Natural killer cell (primary cell): ENCODE measurements around the gene ALK. TPM values are rescaled to one million over a fixed set of nuclear protein-coding genes. Genes with fewer than 3 reads are reported as not detected.

ENCODE experiments used
- ATAC-seq, 3 donors: fragments of 150-1000 bp in 2 of 3; fragments of 200-7000 bp in 1 of 3; cut with Tn5 transposase; 1 replicate in 1 of 3; 2 replicates in 2 of 3; pipeline ENCODE4 v1.10.0; 2021; ENCODE audit warnings: mild to moderate bottlenecking in 2 of 3, moderate library complexity in 2 of 3
- DNase-seq, 2 donors: peaks; one replicate each; pipeline versions ENCODE4 v3.0.0 to v3.0.0-alpha.2; 2013 to 2021; ENCODE audit warnings: mixed read lengths in 1 of 2
- H3K27ac ChIP-seq: one replicate; pipeline ENCODE4 v1.5.1; 2013; ENCODE audit warnings: mild to moderate bottlenecking, low read length
- H3K27me3 ChIP-seq: one replicate; pipeline ENCODE4 v1.6.1; 2013; ENCODE audit warnings: low read length; ENCODE audit not compliant: control insufficient read depth, insufficient read depth
- H3K36me3 ChIP-seq: one replicate; pipeline ENCODE4 v1.6.1; 2013; ENCODE audit warnings: low read length; ENCODE audit not compliant: control insufficient read depth, insufficient read depth
- H3K4me1 ChIP-seq: one replicate; pipeline ENCODE4 v1.6.1; 2013; ENCODE audit warnings: low read length; ENCODE audit not compliant: control insufficient read depth, insufficient read depth
- H3K4me3 ChIP-seq: one replicate; pipeline ENCODE4 v1.5.1; 2013; ENCODE audit warnings: low read length
- H3K9me3 ChIP-seq: one replicate; pipeline ENCODE4 v1.6.1; 2013; ENCODE audit warnings: low read length; ENCODE audit not compliant: control insufficient read depth, insufficient read depth
- H3K27ac Mint-ChIP-seq, 2 donors: one replicate each; pipeline ENCODE4 v1.8.0; 2022; ENCODE audit warnings: mild to moderate bottlenecking in 2 of 2, mixed read lengths in 2 of 2, moderate library complexity in 1 of 2
- H3K27me3 Mint-ChIP-seq, 2 donors: one replicate each; pipeline ENCODE4 v1.8.0; 2022; ENCODE audit warnings: low read depth in 2 of 2, mixed read lengths in 2 of 2
- H3K36me3 Mint-ChIP-seq: one replicate; pipeline ENCODE4 v1.8.0; 2022; ENCODE audit warnings: mixed read lengths
- H3K4me1 Mint-ChIP-seq, 2 donors: one replicate each; pipeline ENCODE4 v1.8.0; 2022; ENCODE audit warnings: mixed read lengths in 2 of 2
- H3K4me3 Mint-ChIP-seq: one replicate; pipeline ENCODE4 v1.8.0; 2022; ENCODE audit warnings: mild to moderate bottlenecking, moderate library complexity, mixed read lengths
- H3K9me3 Mint-ChIP-seq, 2 donors: one replicate each; pipeline ENCODE4 v1.8.0; 2022; ENCODE audit warnings: mixed read lengths in 2 of 2
- WGBS: methylation state at CpG from one replicate; pipeline ENCODE4 v1.1.7; 2013; ENCODE audit warnings: missing lambda C conversion rate; ENCODE audit not compliant: insufficient coverage; 5-methylcytosine and 5-hydroxymethylcytosine counted together
- intact Hi-C: fragments of 100-400 bp; cut with micrococcal nuclease; formaldehyde crosslinking; loops from one replicate; pipeline ENCODE4 v1.14.2; 2022
- total RNA-seq, 4 donors: library from RNA; stranded (reverse); fragments of 120-200 nt in 1 of 4; gene quantifications; one replicate each; pipeline versions ENCODE4 v1.2.3 to v1.2.4, GENCODE V29; 2013 to 2022
- TF ChIP-seq, protein P1 (sequence below): fragments of 200-600 bp; IDR thresholded peaks from one replicate; pipeline ENCODE4 v1.8.0; 2022; ENCODE audit warnings: antibody characterized with exemption

Gene ALK
- total RNA-seq, 3 donors from 2014 or later (not counting 1 experiment from before 2014, with no cell fraction given): not detected

DNA sequence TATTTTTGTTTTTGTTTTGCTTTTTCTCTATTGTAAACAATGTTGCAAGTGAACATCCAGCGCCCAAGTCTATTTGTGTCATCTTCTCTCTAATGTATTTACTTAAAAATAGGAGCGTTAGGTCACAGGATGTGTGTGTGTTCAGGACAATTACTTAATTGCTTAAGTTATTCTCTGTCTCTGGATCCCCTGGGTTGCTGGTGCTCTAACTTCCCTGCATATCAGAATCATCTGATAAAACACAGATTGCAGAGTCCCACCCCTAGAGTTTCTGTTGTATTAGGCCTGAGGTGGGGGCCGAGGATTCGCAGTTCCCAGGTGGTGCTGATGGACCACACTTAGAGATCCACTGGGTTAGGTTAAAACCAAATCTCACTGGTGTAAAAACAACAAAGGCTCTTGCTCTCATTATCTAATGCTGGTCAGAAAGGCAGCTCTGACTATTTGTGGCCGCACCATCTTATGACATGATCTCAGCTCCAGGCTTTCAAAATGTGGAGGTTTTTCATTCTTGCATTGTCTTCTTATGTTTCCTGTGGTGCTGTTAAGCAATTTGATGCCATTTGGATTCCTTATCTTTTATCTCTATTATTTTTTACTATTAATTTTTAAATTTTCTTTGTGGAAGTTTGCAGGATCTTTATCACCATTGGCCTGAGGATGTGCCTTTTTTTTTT, 718.4 kb downstream of the ALK start:
- Mint-ChIP-seq H3K27ac (peak overlapping the region in 1 of 2 donors; percentile 22), H3K9me3 (no peaks in the 10 kb centered on the region), H3K4me1 (no peaks in the 10 kb centered on the region), H3K27me3 (no peaks in the 10 kb centered on the region), H3K4me3 (no peak overlapping the region), H3K36me3 (no peaks in the 10 kb centered on the region)
- Histone ChIP-seq H3K36me3 (no peaks in the 10 kb centered on the region), H3K4me1 (no peaks in the 10 kb centered on the region), H3K27me3 (no peaks in the 10 kb centered on the region), H3K4me3 (no peak overlapping the region), H3K9me3 (no peaks in the 10 kb centered on the region), H3K27ac (no peak overlapping the region)
- WGBS: 94% methylated on average over 4 of the region's 5 CpGs
- TF ChIP-seq, protein P1, sequence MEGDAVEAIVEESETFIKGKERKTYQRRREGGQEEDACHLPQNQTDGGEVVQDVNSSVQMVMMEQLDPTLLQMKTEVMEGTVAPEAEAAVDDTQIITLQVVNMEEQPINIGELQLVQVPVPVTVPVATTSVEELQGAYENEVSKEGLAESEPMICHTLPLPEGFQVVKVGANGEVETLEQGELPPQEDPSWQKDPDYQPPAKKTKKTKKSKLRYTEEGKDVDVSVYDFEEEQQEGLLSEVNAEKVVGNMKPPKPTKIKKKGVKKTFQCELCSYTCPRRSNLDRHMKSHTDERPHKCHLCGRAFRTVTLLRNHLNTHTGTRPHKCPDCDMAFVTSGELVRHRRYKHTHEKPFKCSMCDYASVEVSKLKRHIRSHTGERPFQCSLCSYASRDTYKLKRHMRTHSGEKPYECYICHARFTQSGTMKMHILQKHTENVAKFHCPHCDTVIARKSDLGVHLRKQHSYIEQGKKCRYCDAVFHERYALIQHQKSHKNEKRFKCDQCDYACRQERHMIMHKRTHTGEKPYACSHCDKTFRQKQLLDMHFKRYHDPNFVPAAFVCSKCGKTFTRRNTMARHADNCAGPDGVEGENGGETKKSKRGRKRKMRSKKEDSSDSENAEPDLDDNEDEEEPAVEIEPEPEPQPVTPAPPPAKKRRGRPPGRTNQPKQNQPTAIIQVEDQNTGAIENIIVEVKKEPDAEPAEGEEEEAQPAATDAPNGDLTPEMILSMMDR: no peak
- intact Hi-C loops: no loop called here
- ATAC-seq (no peak), DNase-seq (no peak)

GRCh38 chr2:29201979-29202378, 719.4 kb downstream of the ALK start:
- Mint-ChIP-seq H3K4me3 (no peak overlapping the region), H3K4me1 (peaks cover 0 to under 1% of the 10 kb centered on the region in 2 donors), H3K9me3 (no peaks in the 10 kb centered on the region), H3K27me3 (no peaks in the 10 kb centered on the region), H3K36me3 (no peaks in the 10 kb centered on the region), H3K27ac (peak overlapping the region in 1 of 2 donors; percentile 22)
- intact Hi-C loops: no loop called here
- H3K4me1 ChIP-seq: no peaks in the 10 kb centered on the region
- ATAC-seq (no peak), DNase-seq (no peak)
- H3K27me3 ChIP-seq: no peaks in the 10 kb centered on the region
- H3K4me3 ChIP-seq: no peak overlapping the region
- no peak overlapping the region for H3K27ac ChIP-seq
- no peaks in the 10 kb centered on the region for H3K9me3 ChIP-seq
- 88% methylated on average over 5 of the region's 5 CpGs for WGBS
- H3K36me3 ChIP-seq: no peaks in the 10 kb centered on the region
- TF ChIP-seq, protein P1: no peak

DNA sequence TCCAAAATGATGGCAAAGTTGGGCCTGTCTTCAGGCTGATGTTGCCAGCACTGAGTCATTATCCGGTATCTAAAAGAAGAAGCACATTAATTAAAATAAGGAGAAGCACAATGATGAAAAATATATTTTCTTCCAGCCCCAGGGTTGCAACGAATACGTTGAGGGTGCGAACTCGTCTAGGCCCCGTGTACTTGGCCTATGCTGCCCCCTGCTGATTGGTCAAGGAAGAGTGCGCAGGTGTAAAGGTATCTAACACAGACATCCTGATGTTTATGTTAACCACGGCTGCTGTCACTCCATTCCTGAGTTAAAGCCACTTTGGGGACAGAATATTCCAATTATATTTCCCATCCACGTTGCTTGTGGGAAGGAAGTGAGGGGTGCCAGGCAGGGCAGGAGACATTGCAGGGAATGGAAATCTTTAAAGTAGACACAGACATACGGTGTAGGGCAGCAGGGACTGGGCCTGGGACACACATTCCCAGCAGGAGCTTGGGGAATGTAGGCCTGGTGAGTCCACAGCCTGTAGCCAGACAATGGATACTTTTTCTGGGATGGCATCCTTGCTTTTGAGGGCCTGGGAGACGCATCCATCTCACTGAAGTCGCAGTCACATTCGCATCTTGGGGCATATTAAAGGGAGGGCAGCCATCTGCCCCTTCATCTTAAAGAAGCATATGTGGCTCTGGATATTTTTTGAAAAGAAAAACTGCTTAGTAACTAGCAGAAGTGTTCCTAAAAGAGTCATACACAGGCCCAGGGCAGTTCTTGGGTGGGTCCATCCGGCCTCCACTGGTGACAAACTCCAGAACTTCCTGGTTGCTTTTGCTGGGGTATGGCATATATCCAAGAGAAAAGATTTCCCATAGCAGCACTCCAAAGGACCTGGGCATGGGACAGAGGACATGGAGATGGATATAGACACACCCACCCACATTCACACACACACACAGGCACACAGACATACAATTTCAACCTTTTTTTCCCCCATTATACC, 724.3 kb downstream of the ALK start:
- Histone ChIP-seq H3K27ac (no peak overlapping the region), H3K4me3 (no peak overlapping the region), H3K27me3 (no peaks in the 10 kb centered on the region), H3K4me1 (no peaks in the 10 kb centered on the region), H3K36me3 (peaks cover 6% of the 10 kb centered on the region), H3K9me3 (no peaks in the 10 kb centered on the region)
- ATAC-seq: peak; percentile 84 to 97 (median 95)
- Mint-ChIP-seq H3K27me3 (no peaks in the 10 kb centered on the region), H3K4me1 (peaks cover 5 to 6% of the 10 kb centered on the region in 2 donors), H3K36me3 (no peaks in the 10 kb centered on the region), H3K9me3 (no peaks in the 10 kb centered on the region), H3K4me3 (no peak overlapping the region), H3K27ac (no peak overlapping the region)
- peak; percentile 65 to 87 for DNase-seq
- WGBS: 43% methylated on average over 12 of the region's 14 CpGs
- intact Hi-C loops: loop anchor here (1.0 to 2.0 kb wide), 4 partner anchors 182 to 630 kb away; no protein-coding TSS in a partner anchor
- TF ChIP-seq, protein P1: peak; percentile 85
